Natural killer cell treated with Interleukin-12 subunit alpha and Interleukin-12 subunit beta and Interleukin-15 and Interleukin-18, amount 100 ng/mL, for 72 hours (primary cell): ENCODE data around the gene COL2A1. TPM values are rescaled to one million over a fixed set of nuclear protein-coding genes. Genes with fewer than 3 reads are reported as not detected.
"Not testable (repeated sequence)": the region's sequence is repeated elsewhere in the genome, so short reads cannot be mapped to it uniquely, and the experiment has no call there.

ENCODE experiments used
- ATAC-seq, 2 donors: fragments of 150-1000 bp; cut with Tn5 transposase in 1 of 2; sonication (Bioruptor Pico), chemical (Tn5 transposase) in 1 of 2; 2 replicates each; pipeline ENCODE4 v1.10.0; 2021
- DNase-seq: peaks from one replicate; pipeline ENCODE4 v3.0.0; 2022; ENCODE audit warnings: low spot score
- H3K27ac Mint-ChIP-seq, 2 donors: 1 replicate in 1 of 2; 2 replicates in 1 of 2; pipeline ENCODE4 v1.8.0; 2022; ENCODE audit warnings: mixed read lengths in 2 of 2, mild to moderate bottlenecking in 1 of 2, moderate library complexity in 1 of 2
- H3K27me3 Mint-ChIP-seq, 2 donors: 1 replicate in 1 of 2; 2 replicates in 1 of 2; pipeline ENCODE4 v1.8.0; 2022; ENCODE audit warnings: mixed read lengths in 2 of 2
- H3K36me3 Mint-ChIP-seq: one replicate; pipeline ENCODE4 v1.8.0; 2022; ENCODE audit warnings: mixed read lengths
- H3K4me1 Mint-ChIP-seq, 2 donors: 1 replicate in 1 of 2; 2 replicates in 1 of 2; pipeline ENCODE4 v1.8.0; 2022; ENCODE audit warnings: low read depth in 2 of 2, mixed read lengths in 2 of 2, mild to moderate bottlenecking in 1 of 2
- H3K4me3 Mint-ChIP-seq: one replicate; pipeline ENCODE4 v1.8.0; 2022; ENCODE audit warnings: mixed read lengths
- H3K9me3 Mint-ChIP-seq: 2 replicates; pipeline ENCODE4 v1.8.0; 2022; ENCODE audit warnings: mixed read lengths
- total RNA-seq, 2 donors: library from RNA; stranded (reverse); gene quantifications; one replicate each; pipeline ENCODE4 v1.2.3, GENCODE V29; 2022

COL2A1 gene
- total RNA-seq, 2 donors from 2014 or later = not detected

GRCh38 chr12:47962198-47962597 lies 42.1 kb downstream of the COL2A1 start:
- DNase-seq (no peak), ATAC-seq (no peak)
- peaks cover 19 to 35% of the 10 kb centered on the region in 2 donors for H3K4me1 Mint-ChIP-seq
- peaks cover 10% of the 10 kb centered on the region for H3K36me3 Mint-ChIP-seq
- H3K27me3 Mint-ChIP-seq = peaks cover 11 to 13% of the 10 kb centered on the region in 2 donors
- peak overlapping the region; percentile 100 for H3K4me3 Mint-ChIP-seq
- no peak overlapping the region for H3K27ac Mint-ChIP-seq
- H3K9me3 Mint-ChIP-seq = no peaks in the 10 kb centered on the region

- H3K27me3 Mint-ChIP-seq = peaks cover 17 to 23% of the 10 kb centered on the region in 2 donors
- DNase-seq, H3K27ac Mint-ChIP-seq, ATAC-seq, H3K9me3 Mint-ChIP-seq, H3K4me3 Mint-ChIP-seq, H3K4me1 Mint-ChIP-seq, H3K36me3 Mint-ChIP-seq: not testable (repeated sequence)
Measured at GRCh38 chr12:47957671-47958070, 46.6 kb downstream of the COL2A1 start.

- no peak for ATAC-seq
- Mint-ChIP-seq H3K4me3 (no peak overlapping the region), H3K36me3 (no peaks in the 10 kb centered on the region), H3K4me1 (no peaks in the 10 kb centered on the region), H3K27ac (no peak overlapping the region), H3K27me3 (peaks cover 13 to 22% of the 10 kb centered on the region in 2 donors), H3K9me3 (no peaks in the 10 kb centered on the region)
- DNase-seq = no peak
Measured at GRCh38 chr12:47955059-47955458, 49.2 kb downstream of the COL2A1 start.

GRCh38 chr12:47954467-47955045 lies 49.7 kb downstream of the COL2A1 start:
- Mint-ChIP-seq H3K4me3 (no peak overlapping the region), H3K4me1 (no peaks in the 10 kb centered on the region), H3K27ac (no peak overlapping the region), H3K9me3 (no peaks in the 10 kb centered on the region), H3K36me3 (no peaks in the 10 kb centered on the region), H3K27me3 (peaks cover 8 to 19% of the 10 kb centered on the region in 2 donors)
- ATAC-seq = no peak
- no peak for DNase-seq

- Mint-ChIP-seq H3K27me3 (peaks cover 7 to 16% of the 10 kb centered on the region in 2 donors), H3K4me1 (no peaks in the 10 kb centered on the region), H3K4me3 (no peak overlapping the region), H3K9me3 (no peaks in the 10 kb centered on the region), H3K36me3 (no peaks in the 10 kb centered on the region), H3K27ac (no peak overlapping the region)
- ATAC-seq (no peak), DNase-seq (no peak)
Measured at GRCh38 chr12:47954058-47954457, 50.2 kb downstream of the COL2A1 start.

GRCh38 chr12:47950856-47951468 lies 53.3 kb downstream of the COL2A1 start:
- Mint-ChIP-seq H3K4me3 (no peak overlapping the region), H3K9me3 (no peaks in the 10 kb centered on the region), H3K27ac (no peak overlapping the region), H3K36me3 (no peaks in the 10 kb centered on the region), H3K27me3 (peaks cover 13 to 18% of the 10 kb centered on the region in 2 donors), H3K4me1 (no peaks in the 10 kb centered on the region)
- ATAC-seq (no peak), DNase-seq (no peak)

- no peaks in the 10 kb centered on the region for H3K4me1 Mint-ChIP-seq
- DNase-seq = no peak
- ATAC-seq = peak; percentile 59 to 69
- H3K4me3 Mint-ChIP-seq = no peak overlapping the region
- H3K27me3 Mint-ChIP-seq = peaks cover 13 to 22% of the 10 kb centered on the region in 2 donors
- H3K27ac Mint-ChIP-seq = no peak overlapping the region
- H3K36me3 Mint-ChIP-seq = no peaks in the 10 kb centered on the region
- no peaks in the 10 kb centered on the region for H3K9me3 Mint-ChIP-seq
Measured at GRCh38 chr12:47949441-47950341, 54.6 kb downstream of the COL2A1 start.

GRCh38 chr12:47947341-47947740 lies 56.9 kb downstream of the COL2A1 start:
- Mint-ChIP-seq H3K36me3 (no peaks in the 10 kb centered on the region), H3K4me1 (no peaks in the 10 kb centered on the region), H3K27ac (no peak overlapping the region), H3K9me3 (no peaks in the 10 kb centered on the region), H3K27me3 (peaks cover 6 to 20% of the 10 kb centered on the region in 2 donors), H3K4me3 (no peak overlapping the region)
- DNase-seq = no peak
- ATAC-seq = no peak

- DNase-seq (no peak), ATAC-seq (no peak)
- Mint-ChIP-seq H3K4me3 (no peak overlapping the region), H3K27ac (no peak overlapping the region), H3K27me3 (peaks cover 8 to 19% of the 10 kb centered on the region in 2 donors), H3K4me1 (peaks cover under 1% of the 10 kb centered on the region in 2 donors), H3K9me3 (no peaks in the 10 kb centered on the region), H3K36me3 (no peaks in the 10 kb centered on the region)
Measured at GRCh38 chr12:47946413-47947323, 57.6 kb downstream of the COL2A1 start.

GRCh38 chr12:47945341-47945728 lies 58.9 kb downstream of the COL2A1 start:
- Mint-ChIP-seq H3K27me3 (peaks cover 18 to 25% of the 10 kb centered on the region in 2 donors), H3K9me3 (no peaks in the 10 kb centered on the region), H3K4me1 (peaks cover 12 to 14% of the 10 kb centered on the region in 2 donors), H3K4me3 (no peak overlapping the region), H3K36me3 (no peaks in the 10 kb centered on the region), H3K27ac (no peak overlapping the region)
- DNase-seq = no peak
- no peak for ATAC-seq

GRCh38 chr12:47944685-47945340 lies 59.5 kb downstream of the COL2A1 start:
- Mint-ChIP-seq H3K27me3 (peaks cover 23 to 29% of the 10 kb centered on the region in 2 donors), H3K9me3 (no peaks in the 10 kb centered on the region), H3K27ac (no peak overlapping the region), H3K4me1 (peaks cover 16 to 19% of the 10 kb centered on the region in 2 donors), H3K4me3 (no peak overlapping the region), H3K36me3 (no peaks in the 10 kb centered on the region)
- DNase-seq (no peak), ATAC-seq (no peak)

GRCh38 chr12:47943623-47944340 lies 60.5 kb downstream of the COL2A1 start:
- no peaks in the 10 kb centered on the region for H3K36me3 Mint-ChIP-seq
- DNase-seq (no peak), ATAC-seq (no peak)
- no peak overlapping the region for H3K4me3 Mint-ChIP-seq
- peaks cover 26 to 32% of the 10 kb centered on the region in 2 donors for H3K27me3 Mint-ChIP-seq
- no peaks in the 10 kb centered on the region for H3K9me3 Mint-ChIP-seq
- peaks cover 16 to 21% of the 10 kb centered on the region in 2 donors for H3K4me1 Mint-ChIP-seq
- H3K27ac Mint-ChIP-seq = no peak overlapping the region
